Measurements from ENCODE around the gene TNFRSF14. TPM values are rescaled to one million over a fixed set of nuclear protein-coding genes. Genes with fewer than 3 reads are reported as not detected.

TNFRSF14 gene
- total RNA-seq, 1 experiment from 2014 or later = 0.57 TPM

DNA sequence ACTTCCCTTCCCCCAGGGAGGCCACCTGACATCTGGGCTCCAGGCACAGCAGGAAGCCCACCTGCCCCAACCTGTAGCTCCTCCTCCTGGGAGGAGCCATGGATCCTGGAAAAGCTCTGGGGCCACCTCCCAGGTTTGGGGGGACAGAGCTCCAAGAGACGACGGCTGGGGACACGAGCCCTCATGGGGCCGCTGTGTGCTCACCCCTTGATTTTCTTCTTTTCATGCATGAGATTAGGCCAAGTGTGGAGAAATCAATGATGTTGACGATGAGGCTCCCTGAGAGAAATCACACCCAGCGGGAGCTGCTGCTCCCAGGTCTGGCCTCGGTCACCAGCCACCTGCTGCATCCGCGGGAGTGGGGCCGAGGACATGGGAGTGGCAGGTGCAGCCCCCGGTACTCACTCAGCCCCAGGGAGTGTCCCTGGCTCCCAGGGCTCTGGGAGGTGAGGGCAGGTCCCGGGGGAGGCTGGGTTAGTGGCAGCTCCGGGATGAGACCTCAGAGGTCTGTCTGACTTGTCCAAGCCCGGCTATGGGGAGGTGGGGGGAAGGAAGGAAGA, 8.7 kb downstream of the TNFRSF14 start:
- no peak overlapping the region for H4K5ac ChIP-seq (ENCODE audit: insufficient read length, low read depth, low read length)
- Mint-ChIP-seq H3K4me1 (peaks cover 0 to 6% of the 10 kb centered on the region in 2 experiments; a peak in 2 of 4 replicates), H3K9me3 (no peaks in the 10 kb centered on the region; a peak in 1 of 5 replicates), H3K4me3 (no peak overlapping the region), H3K27ac (no peak overlapping the region), H3K36me3 (ENCODE audit: insufficient read depth in 1 of 3, low read depth in 3 of 3) (no peaks in the 10 kb centered on the region), H3K27me3 (ENCODE audit: low read depth) (peaks cover 6% of the 10 kb centered on the region)
- H2BK20ac ChIP-seq (ENCODE audit: low read depth, low read length, poor library complexity, severe bottlenecking) = no peak overlapping the region
- no peak overlapping the region for H2BK120ac ChIP-seq (ENCODE audit: low read depth, low read length, poor library complexity, severe bottlenecking)
- no peak overlapping the region for H3K27ac ChIP-seq (ENCODE audit: insufficient read length, low read depth, low read length)
- no peaks in the 10 kb centered on the region for H3K79me2 ChIP-seq (ENCODE audit: insufficient read depth, low read length)
- H3K4ac ChIP-seq (ENCODE audit: low read depth, low read length) = no peak overlapping the region
- no peak overlapping the region for H3K18ac ChIP-seq (ENCODE audit: insufficient read length, low read depth, low read length)
- no peak overlapping the region for H3K56ac ChIP-seq (ENCODE audit: insufficient read length, low read depth, low read length)
- no peaks in the 10 kb centered on the region for H4K20me1 ChIP-seq (ENCODE audit: control insufficient read depth, insufficient read depth, insufficient read length)
- no peaks in the 10 kb centered on the region for H3K79me1 ChIP-seq (ENCODE audit: insufficient read depth, low read depth, low read length, poor library complexity, severe bottlenecking)
- no peak overlapping the region for H2BK12ac ChIP-seq (ENCODE audit: insufficient read length, low read depth, low read length)
- H4K91ac ChIP-seq (ENCODE audit: insufficient read length, low read depth, low read length) = no peak overlapping the region
- H3K4me2 ChIP-seq (ENCODE audit: insufficient read depth, insufficient read length, low read length) = no peak overlapping the region
- no peak for TF ChIP-seq CTCF (conservative IDR thresholded peaks at IDR 0.05)
- H3K9me3 ChIP-seq (ENCODE audit: control insufficient read depth, low read depth, low read length) = no peaks in the 10 kb centered on the region
- H3K4me1 ChIP-seq (ENCODE audit: insufficient read depth, low read length) = no peaks in the 10 kb centered on the region
- no peak for DNase-seq
- no peak overlapping the region for H2AK5ac ChIP-seq (ENCODE audit: insufficient read length, low read length)
- no peaks in the 10 kb centered on the region for H3K27me3 ChIP-seq (ENCODE audit: insufficient read depth, low read length)
- no peak overlapping the region for H3K9ac ChIP-seq (ENCODE audit: extremely low read depth, insufficient read length, low read length)
- no peaks in the 10 kb centered on the region for H3K23me2 ChIP-seq (ENCODE audit: insufficient read length, low read depth, low read length, poor library complexity, severe bottlenecking)
- no peak overlapping the region for H3T11ph ChIP-seq (ENCODE audit: low read length)
- no peak overlapping the region for H2AFZ ChIP-seq (ENCODE audit: low read length)
- no peak overlapping the region for H2BK15ac ChIP-seq (ENCODE audit: low read depth, low read length)
- no CpG with 5 or more reads among the region's 14 CpGs for WGBS (ENCODE audit: extremely low coverage, insufficient read length, low lambda C conversion rate)
- H4K8ac ChIP-seq (replicated peaks; ENCODE audit: insufficient read length, low read depth, low read length) = no peak overlapping the region
- no peak overlapping the region for H3K23ac ChIP-seq (ENCODE audit: insufficient read length, low read depth, low read length)
- H2BK5ac ChIP-seq (ENCODE audit: insufficient read length, low read length) = no peak overlapping the region
- no peak overlapping the region; the same call in 1 of the 2 replicates for H3K14ac ChIP-seq (ENCODE audit: insufficient read depth, low read length)
